GM23338 (cell line): ENCODE measurements around the gene RPS14. TPM values are rescaled to one million over a fixed set of nuclear protein-coding genes. Genes with fewer than 3 reads are reported as not detected.

ENCODE experiments used
- CREB1 ChIP-seq: fragments of 250-450 bp; sonication (Bioruptor Pico); IDR thresholded peaks from 2 replicates; pipeline ENCODE4 v1.5.0; 2020; ENCODE audit warnings: low read depth, mild to moderate bottlenecking, moderate library complexity
- EZH2 ChIP-seq: fragments of 200-600 bp; sonication (generic); IDR thresholded peaks from one replicate; pipeline ENCODE4 v1.8.0; 2017; ENCODE audit warnings: antibody characterized with exemption, mild to moderate bottlenecking, low read depth; ENCODE audit not compliant: unreplicated experiment
- EZH2phosphoT487 ChIP-seq: fragments of 200-600 bp; sonication (generic); IDR thresholded peaks from one replicate; pipeline ENCODE4 v1.8.1; 2018; ENCODE audit warnings: antibody characterized with exemption; ENCODE audit not compliant: unreplicated experiment
- JUNB ChIP-seq: IDR thresholded peaks from one replicate; pipeline ENCODE4 v1.6.1; 2016; ENCODE audit warnings: antibody characterized with exemption; ENCODE audit not compliant: unreplicated experiment
- NANOG ChIP-seq: IDR thresholded peaks from 2 replicates; pipeline ENCODE4 v1.6.1; 2016; ENCODE audit warnings: antibody characterized with exemption, borderline replicate concordance
- POLR2AphosphoS5 ChIP-seq: IDR thresholded peaks from 2 replicates; pipeline ENCODE4 v1.6.1; 2016; ENCODE audit warnings: antibody characterized with exemption, low read depth
- REST ChIP-seq: IDR thresholded peaks from one replicate; pipeline ENCODE4 v1.6.1; 2018; ENCODE audit warnings: antibody characterized with exemption; ENCODE audit not compliant: unreplicated experiment
- STAT1 ChIP-seq: IDR thresholded peaks from one replicate; pipeline ENCODE4 v1.6.1; 2016; ENCODE audit warnings: antibody characterized with exemption; ENCODE audit not compliant: unreplicated experiment
- ZNF114 ChIP-seq: fragments of 250-450 bp; sonication (Bioruptor Pico); IDR thresholded peaks from 2 replicates; pipeline ENCODE4 v1.5.0; 2020; ENCODE audit warnings: mild to moderate bottlenecking, moderate library complexity
- ZNF462 ChIP-seq: fragments of 250-450 bp; sonication (Bioruptor Pico); IDR thresholded peaks from 2 replicates; pipeline ENCODE4 v1.5.0; 2020; ENCODE audit warnings: mild to moderate bottlenecking, moderate library complexity
- polyA plus RNA-seq: library from polyadenylated mRNA; unstranded; fragments of >200 nt; fragmentation: Nextera tagmentation; extraction: Ambion mirVana; gene quantifications from 2 replicates; pipeline ENCODE4 v1.2.1, GENCODE V29; 2016
- total RNA-seq: library from RNA; depleted of rRNA; stranded (reverse); fragments of >200 nt; shearing (Covaris generic); gene quantifications from 2 replicates; pipeline ENCODE4 v1.2.3, GENCODE V29; 2014
- TF ChIP-seq, protein P1 (sequence below), 2 experiments: fragments of 200-600 bp in 1 of 2; sonication (generic) in 1 of 2; conservative IDR thresholded peaks; 2 replicates each; pipeline versions ENCODE4 v1.5.1 to v1.6.1; 2016 to 2017; ENCODE audit warnings: antibody characterized with exemption in 2 of 2, low read depth in 2 of 2, mild to moderate bottlenecking in 2 of 2, moderate library complexity in 1 of 2

Gene RPS14
- total and polyA plus RNA-seq, 2 experiments from 2014 or later = 1,443 to 2,790 TPM

DNA sequence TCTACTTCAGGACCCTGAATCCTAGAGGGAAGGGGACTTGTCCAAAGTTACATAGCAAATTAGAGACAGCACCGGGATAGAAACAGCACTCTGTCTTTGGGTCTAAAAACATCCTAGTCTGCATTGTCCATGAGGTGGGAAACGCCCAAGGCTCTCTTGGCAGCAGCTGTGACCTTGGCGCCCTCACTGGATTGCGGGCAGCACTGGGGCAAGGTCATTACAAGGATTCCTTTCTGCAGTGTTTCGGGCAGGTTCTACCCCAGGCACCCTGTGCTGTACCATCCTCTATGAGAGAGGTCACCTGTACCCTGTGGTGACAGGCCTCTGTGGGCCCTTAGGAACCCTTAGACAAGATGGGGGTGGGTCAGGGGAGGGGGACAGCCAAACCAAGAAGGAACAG is 45.4 kb downstream of the RPS14 start (continued):
- TF ChIP-seq ZNF462 (no peak), ZNF114 (no peak), EZH2phosphoT487 (no peak), EZH2 (no peak), CREB1 (CRISPR knock-in tag) (no peak), NANOG (no peak), JUNB (no peak), STAT1 (no peak), REST (no peak), POLR2AphosphoS5 (no peak)
- TF ChIP-seq, protein P1, sequence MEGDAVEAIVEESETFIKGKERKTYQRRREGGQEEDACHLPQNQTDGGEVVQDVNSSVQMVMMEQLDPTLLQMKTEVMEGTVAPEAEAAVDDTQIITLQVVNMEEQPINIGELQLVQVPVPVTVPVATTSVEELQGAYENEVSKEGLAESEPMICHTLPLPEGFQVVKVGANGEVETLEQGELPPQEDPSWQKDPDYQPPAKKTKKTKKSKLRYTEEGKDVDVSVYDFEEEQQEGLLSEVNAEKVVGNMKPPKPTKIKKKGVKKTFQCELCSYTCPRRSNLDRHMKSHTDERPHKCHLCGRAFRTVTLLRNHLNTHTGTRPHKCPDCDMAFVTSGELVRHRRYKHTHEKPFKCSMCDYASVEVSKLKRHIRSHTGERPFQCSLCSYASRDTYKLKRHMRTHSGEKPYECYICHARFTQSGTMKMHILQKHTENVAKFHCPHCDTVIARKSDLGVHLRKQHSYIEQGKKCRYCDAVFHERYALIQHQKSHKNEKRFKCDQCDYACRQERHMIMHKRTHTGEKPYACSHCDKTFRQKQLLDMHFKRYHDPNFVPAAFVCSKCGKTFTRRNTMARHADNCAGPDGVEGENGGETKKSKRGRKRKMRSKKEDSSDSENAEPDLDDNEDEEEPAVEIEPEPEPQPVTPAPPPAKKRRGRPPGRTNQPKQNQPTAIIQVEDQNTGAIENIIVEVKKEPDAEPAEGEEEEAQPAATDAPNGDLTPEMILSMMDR (conservative IDR thresholded peaks at IDR 0.05; ENCODE audit: low read depth in 2 of 2) = no peak
